ENCODE results near the gene RHOBTB3.

Gene RHOBTB3

DNA sequence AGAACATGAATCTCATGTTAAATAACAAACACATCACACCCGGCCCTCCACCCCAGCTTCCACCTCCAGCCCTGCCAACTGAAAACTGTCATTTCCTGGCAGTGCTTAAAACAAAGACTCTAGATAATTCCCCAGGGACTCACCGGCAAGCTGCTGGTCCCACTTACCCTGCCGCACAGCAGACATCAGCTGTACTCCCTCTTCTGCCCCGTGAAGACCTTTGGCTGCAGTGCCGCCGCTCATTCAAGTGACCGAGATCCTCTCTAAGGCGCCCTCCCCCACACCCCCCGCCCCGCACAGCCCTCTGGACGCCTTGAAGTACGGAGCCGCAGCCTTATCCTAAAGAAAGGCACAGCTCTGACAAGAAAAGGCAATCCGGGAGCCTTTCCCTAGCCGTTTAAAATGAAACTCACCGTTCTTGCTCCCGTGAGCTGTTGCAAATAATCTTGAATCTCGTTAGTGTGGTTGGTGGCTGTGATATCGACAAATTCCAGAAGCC lies 91.0 kb downstream of the RHOBTB3 start:
- Histone ChIP-seq H3K4me3 (replicated peaks; ENCODE audit: insufficient read depth, low read length) (peak overlapping the region; percentile 78), H3K27ac (replicated peaks) (peak overlapping the region; percentile 75), H3K27me3 (ENCODE audit: insufficient read depth, poor library complexity, severe bottlenecking) (no peaks in the 10 kb centered on the region)
- no peak for DNase-seq (ENCODE audit: low read depth in 1 of 2, low spot score in 1 of 2)
- TF ChIP-seq POLR2AphosphoS5 (IDR thresholded peaks at IDR 0.05; ENCODE audit: low read depth) (no peak), GABPA (IDR thresholded peaks at IDR 0.05; ENCODE audit: low read depth) (no peak), SPI1 (IDR thresholded peaks at IDR 0.05; ENCODE audit: borderline replicate concordance, low read depth) (no peak)
- TF ChIP-seq, protein P1, sequence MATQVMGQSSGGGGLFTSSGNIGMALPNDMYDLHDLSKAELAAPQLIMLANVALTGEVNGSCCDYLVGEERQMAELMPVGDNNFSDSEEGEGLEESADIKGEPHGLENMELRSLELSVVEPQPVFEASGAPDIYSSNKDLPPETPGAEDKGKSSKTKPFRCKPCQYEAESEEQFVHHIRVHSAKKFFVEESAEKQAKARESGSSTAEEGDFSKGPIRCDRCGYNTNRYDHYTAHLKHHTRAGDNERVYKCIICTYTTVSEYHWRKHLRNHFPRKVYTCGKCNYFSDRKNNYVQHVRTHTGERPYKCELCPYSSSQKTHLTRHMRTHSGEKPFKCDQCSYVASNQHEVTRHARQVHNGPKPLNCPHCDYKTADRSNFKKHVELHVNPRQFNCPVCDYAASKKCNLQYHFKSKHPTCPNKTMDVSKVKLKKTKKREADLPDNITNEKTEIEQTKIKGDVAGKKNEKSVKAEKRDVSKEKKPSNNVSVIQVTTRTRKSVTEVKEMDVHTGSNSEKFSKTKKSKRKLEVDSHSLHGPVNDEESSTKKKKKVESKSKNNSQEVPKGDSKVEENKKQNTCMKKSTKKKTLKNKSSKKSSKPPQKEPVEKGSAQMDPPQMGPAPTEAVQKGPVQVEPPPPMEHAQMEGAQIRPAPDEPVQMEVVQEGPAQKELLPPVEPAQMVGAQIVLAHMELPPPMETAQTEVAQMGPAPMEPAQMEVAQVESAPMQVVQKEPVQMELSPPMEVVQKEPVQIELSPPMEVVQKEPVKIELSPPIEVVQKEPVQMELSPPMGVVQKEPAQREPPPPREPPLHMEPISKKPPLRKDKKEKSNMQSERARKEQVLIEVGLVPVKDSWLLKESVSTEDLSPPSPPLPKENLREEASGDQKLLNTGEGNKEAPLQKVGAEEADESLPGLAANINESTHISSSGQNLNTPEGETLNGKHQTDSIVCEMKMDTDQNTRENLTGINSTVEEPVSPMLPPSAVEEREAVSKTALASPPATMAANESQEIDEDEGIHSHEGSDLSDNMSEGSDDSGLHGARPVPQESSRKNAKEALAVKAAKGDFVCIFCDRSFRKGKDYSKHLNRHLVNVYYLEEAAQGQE (IDR thresholded peaks at IDR 0.05; ENCODE audit: insufficient replicate concordance, low read depth) = no peak
- TF ChIP-seq, protein P2, sequence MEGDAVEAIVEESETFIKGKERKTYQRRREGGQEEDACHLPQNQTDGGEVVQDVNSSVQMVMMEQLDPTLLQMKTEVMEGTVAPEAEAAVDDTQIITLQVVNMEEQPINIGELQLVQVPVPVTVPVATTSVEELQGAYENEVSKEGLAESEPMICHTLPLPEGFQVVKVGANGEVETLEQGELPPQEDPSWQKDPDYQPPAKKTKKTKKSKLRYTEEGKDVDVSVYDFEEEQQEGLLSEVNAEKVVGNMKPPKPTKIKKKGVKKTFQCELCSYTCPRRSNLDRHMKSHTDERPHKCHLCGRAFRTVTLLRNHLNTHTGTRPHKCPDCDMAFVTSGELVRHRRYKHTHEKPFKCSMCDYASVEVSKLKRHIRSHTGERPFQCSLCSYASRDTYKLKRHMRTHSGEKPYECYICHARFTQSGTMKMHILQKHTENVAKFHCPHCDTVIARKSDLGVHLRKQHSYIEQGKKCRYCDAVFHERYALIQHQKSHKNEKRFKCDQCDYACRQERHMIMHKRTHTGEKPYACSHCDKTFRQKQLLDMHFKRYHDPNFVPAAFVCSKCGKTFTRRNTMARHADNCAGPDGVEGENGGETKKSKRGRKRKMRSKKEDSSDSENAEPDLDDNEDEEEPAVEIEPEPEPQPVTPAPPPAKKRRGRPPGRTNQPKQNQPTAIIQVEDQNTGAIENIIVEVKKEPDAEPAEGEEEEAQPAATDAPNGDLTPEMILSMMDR (IDR thresholded peaks at IDR 0.05; ENCODE audit: insufficient read depth, low read length) = no peak

GRCh38 chr5:95822542-95823181 lies 91.5 kb downstream of the RHOBTB3 start, which contains the start of gene GLRX:
Gene GLRX (minus strand): TSS chr5:95822726. CDS start chr5:95822662, 64 bp downstream.
- DNase-seq (ENCODE audit: low read depth in 1 of 2, low spot score in 1 of 2) = peak in 1 of 2 experiments; percentile 70
- peak within 1 kb of the TSS; percentile 75 for H3K27ac ChIP-seq (replicated peaks)
- TF ChIP-seq, protein P2 (IDR thresholded peaks at IDR 0.05; ENCODE audit: insufficient read depth, low read length) = no peak
- TF ChIP-seq SPI1 (IDR thresholded peaks at IDR 0.05; ENCODE audit: borderline replicate concordance, low read depth) (no peak), POLR2AphosphoS5 (IDR thresholded peaks at IDR 0.05; ENCODE audit: low read depth) (no peak), GABPA (IDR thresholded peaks at IDR 0.05; ENCODE audit: low read depth) (no peak)
- TF ChIP-seq, protein P1 (IDR thresholded peaks at IDR 0.05; ENCODE audit: insufficient replicate concordance, low read depth) = no peak
- peak within 1 kb of the TSS; percentile 78 for H3K4me3 ChIP-seq (replicated peaks; ENCODE audit: insufficient read depth, low read length)
- no peaks in the 10 kb centered on the region for H3K27me3 ChIP-seq (ENCODE audit: insufficient read depth, poor library complexity, severe bottlenecking)

- TF ChIP-seq, protein P1 (IDR thresholded peaks at IDR 0.05; ENCODE audit: insufficient replicate concordance, low read depth) = no peak
- no peak for TF ChIP-seq POLR2AphosphoS5 (IDR thresholded peaks at IDR 0.05; ENCODE audit: low read depth)
- TF ChIP-seq GABPA (IDR thresholded peaks at IDR 0.05; ENCODE audit: low read depth) = no peak
- no peak for TF ChIP-seq SPI1 (IDR thresholded peaks at IDR 0.05; ENCODE audit: borderline replicate concordance, low read depth)
- TF ChIP-seq, protein P2 (IDR thresholded peaks at IDR 0.05; ENCODE audit: insufficient read depth, low read length) = no peak
- H3K4me3 ChIP-seq (replicated peaks; ENCODE audit: insufficient read depth, low read length) = peak overlapping the region; percentile 78
- H3K27ac ChIP-seq (replicated peaks) = peak overlapping the region; percentile 75
- no peaks in the 10 kb centered on the region for H3K27me3 ChIP-seq (ENCODE audit: insufficient read depth, poor library complexity, severe bottlenecking)
- DNase-seq (ENCODE audit: low read depth in 1 of 2, low spot score in 1 of 2) = no peak
Measured at GRCh38 chr5:95823218-95823737, 92.1 kb downstream of the RHOBTB3 start.
